RWPE2 (cell line): Measurements from ENCODE around the gene GOSR1.
"Not testable (repeated sequence)": the region's sequence is repeated elsewhere in the genome, so short reads cannot be mapped to it uniquely, and the experiment has no call there.

Experiments used
- ATAC-seq: fragments of 200-7000 bp; cut with Tn5 transposase; 3 replicates; pipeline ENCODE4 v1.9.1; 2021; ENCODE audit warnings: low read depth
- DNase-seq: peaks from one replicate; pipeline ENCODE4 v3.0.0-alpha.2; 2020; ENCODE audit warnings: low spot score
- H3K27ac ChIP-seq: fragments of 450-650 bp; 2 replicates; pipeline ENCODE4 v1.5.1; 2017; ENCODE audit warnings: mild to moderate bottlenecking; ENCODE audit not compliant: poor library complexity, severe bottlenecking
- H3K27me3 ChIP-seq: fragments of 250-450 bp; sonication (Bioruptor Pico); 2 replicates; pipeline ENCODE4 v1.5.1; 2021; ENCODE audit warnings: mild to moderate bottlenecking, moderate library complexity; ENCODE audit not compliant: insufficient read depth, poor library complexity, severe bottlenecking
- H3K36me3 ChIP-seq: fragments of 250-450 bp; sonication (Bioruptor Pico); 2 replicates; pipeline ENCODE4 v1.5.1; 2020; ENCODE audit warnings: low read depth, mild to moderate bottlenecking, moderate library complexity
- H3K4me1 ChIP-seq: fragments of 250-450 bp; sonication (Bioruptor Pico); 2 replicates; pipeline ENCODE4 v1.5.1; 2021; ENCODE audit warnings: mild to moderate bottlenecking, moderate library complexity; ENCODE audit not compliant: insufficient read depth, poor library complexity, severe bottlenecking
- H3K4me3 ChIP-seq: fragments of 250-450 bp; sonication (Bioruptor Pico); 2 replicates; pipeline ENCODE4 v1.5.1; 2021; ENCODE audit warnings: mild to moderate bottlenecking, moderate library complexity; ENCODE audit not compliant: severe bottlenecking
- H3K9me3 ChIP-seq: fragments of 250-450 bp; sonication (Bioruptor Pico); 2 replicates; pipeline ENCODE4 v1.5.1; 2021; ENCODE audit warnings: mild to moderate bottlenecking, moderate library complexity; ENCODE audit not compliant: severe bottlenecking
- CTCF ChIP-seq: fragments of 450-650 bp; IDR thresholded peaks from one replicate; pipeline ENCODE4 v1.5.1; 2017; ENCODE audit warnings: mild to moderate bottlenecking, moderate library complexity; ENCODE audit not compliant: poor library complexity, severe bottlenecking

GOSR1 gene

GRCh38 chr17:30573603-30574175 lies 96.5 kb downstream of the GOSR1 start:
- H3K36me3 ChIP-seq = no peaks in the 10 kb centered on the region
- ATAC-seq (no peak), DNase-seq (no peak)
- H3K27me3 ChIP-seq = no peaks in the 10 kb centered on the region
- H3K9me3 ChIP-seq = no peaks in the 10 kb centered on the region
- H3K4me3 ChIP-seq = no peak overlapping the region
- no peaks in the 10 kb centered on the region for H3K4me1 ChIP-seq
- no peak for TF ChIP-seq CTCF
- no peak overlapping the region for H3K27ac ChIP-seq

DNA sequence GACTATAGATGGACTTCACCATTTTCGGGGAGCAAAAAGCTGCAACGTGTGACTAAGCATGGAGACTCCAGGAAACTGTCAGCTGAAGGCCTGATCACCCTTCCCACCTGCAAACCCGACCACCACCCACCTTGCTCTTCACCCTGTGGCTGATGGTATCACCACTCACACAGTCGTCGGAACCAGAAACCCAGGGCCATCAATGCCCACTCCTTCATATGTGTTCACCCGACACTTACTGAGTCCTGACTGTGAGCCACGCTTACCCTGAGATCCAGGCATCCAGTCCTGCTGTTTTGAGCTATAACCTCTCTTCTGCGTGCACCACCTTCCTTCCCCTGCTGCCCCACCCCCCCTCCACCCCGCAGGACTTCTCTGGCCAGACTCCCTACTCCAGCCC lies 97.1 kb downstream of the GOSR1 start:
- H3K27me3 ChIP-seq, ATAC-seq, DNase-seq, H3K36me3 ChIP-seq, H3K4me3 ChIP-seq, H3K27ac ChIP-seq, H3K4me1 ChIP-seq, H3K9me3 ChIP-seq: not testable (repeated sequence)

DNA sequence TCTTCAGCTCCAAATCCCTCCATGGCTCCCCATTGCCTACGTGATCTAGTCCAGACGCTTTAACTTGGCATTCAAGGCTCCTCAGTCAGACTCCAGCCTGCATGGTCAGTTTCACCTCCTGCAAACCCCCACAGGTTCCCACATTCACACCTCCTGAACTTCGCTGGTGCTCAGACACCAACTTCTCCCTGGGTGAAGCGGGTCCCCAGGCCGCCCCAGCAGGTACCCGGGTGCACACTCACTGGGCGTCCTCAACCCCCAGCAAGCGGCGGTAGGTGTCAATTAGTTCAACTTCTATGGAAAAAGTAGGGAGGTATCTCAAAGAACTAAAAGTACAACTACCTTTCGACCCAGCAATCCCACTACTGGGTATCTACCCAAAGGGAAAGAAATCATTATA lies 97.6 kb downstream of the GOSR1 start:
- H3K4me3 ChIP-seq, DNase-seq, H3K27ac ChIP-seq, H3K36me3 ChIP-seq, ATAC-seq, H3K27me3 ChIP-seq, H3K9me3 ChIP-seq, H3K4me1 ChIP-seq: not testable (repeated sequence)

- not testable (repeated sequence) for H3K27ac ChIP-seq, ATAC-seq, H3K9me3 ChIP-seq, H3K4me1 ChIP-seq, H3K36me3 ChIP-seq, DNase-seq, H3K27me3 ChIP-seq, H3K4me3 ChIP-seq
Observed at GRCh38 chr17:30575648-30576325, 98.6 kb downstream of the GOSR1 start.

DNA sequence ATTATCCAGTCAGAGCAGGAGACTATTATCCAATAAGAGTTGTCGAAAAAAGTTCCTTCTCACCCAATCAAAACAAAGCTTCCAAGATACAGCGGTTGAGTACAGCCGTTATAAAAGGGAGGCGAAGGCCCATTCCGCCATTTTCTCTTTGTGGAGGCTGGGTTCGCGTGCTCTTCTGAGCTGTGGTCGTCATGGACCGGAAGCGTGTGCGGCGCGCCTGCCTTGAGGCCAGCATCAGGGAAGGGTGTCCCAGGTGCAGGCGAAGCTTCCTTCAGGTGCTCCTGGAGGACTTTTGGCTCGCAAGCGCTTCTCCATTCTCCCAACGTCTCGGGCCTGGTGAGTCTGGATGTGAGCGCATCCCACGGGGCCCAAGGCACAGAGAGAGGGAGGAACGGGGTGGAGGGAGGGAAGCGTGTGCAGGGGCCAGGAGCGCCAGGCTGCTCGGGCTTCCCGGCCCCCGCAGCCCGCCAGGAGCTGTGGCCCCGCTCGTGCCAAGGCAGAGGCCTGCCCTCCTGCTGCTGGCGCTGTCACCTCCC lies 99.2 kb downstream of the GOSR1 start:
- H3K27ac ChIP-seq = no peak overlapping the region
- TF ChIP-seq CTCF = no peak
- H3K36me3 ChIP-seq = no peaks in the 10 kb centered on the region
- no peak overlapping the region for H3K4me3 ChIP-seq
- H3K4me1 ChIP-seq = no peaks in the 10 kb centered on the region
- DNase-seq (no peak), ATAC-seq (no peak)
- no peaks in the 10 kb centered on the region for H3K27me3 ChIP-seq
- H3K9me3 ChIP-seq = no peaks in the 10 kb centered on the region
